NCI-H446 (cell line): ENCODE data around the gene C3orf85.
"Not testable (repeated sequence)": the region's sequence is repeated elsewhere in the genome, so short reads cannot be mapped to it uniquely, and the experiment has no call there.

Source experiments
- DNase-seq, 2 experiments: peaks; one replicate each; lab custom pipeline; 2025; lab: John Stamatoyannopoulos, UW

C3orf85 gene, protein sequence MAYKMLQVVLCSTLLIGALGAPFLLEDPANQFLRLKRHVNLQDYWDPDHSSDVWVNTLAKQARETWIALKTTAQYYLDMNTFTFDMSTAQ

DNA sequence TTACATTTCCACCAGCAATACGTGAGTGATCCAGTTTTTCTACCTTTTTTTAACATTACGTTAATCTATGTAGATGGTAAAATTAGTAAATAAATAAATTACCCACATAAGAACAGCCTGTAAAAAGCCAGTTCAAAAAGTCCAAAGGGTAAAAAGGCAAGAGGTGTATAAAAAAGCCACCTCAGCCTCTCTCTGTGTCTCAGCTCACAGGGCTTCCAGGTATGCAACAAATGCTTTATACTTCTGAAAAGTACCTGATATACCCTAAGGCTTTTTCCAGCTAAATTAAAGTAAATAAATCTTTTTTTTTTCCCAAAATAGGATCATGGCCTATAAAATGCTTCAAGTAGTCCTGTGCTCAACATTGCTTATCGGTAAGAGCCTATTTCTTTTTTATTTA, at the start of gene C3orf85:
Gene C3orf85 (plus strand): TSS at position 197 of the 400 bp plus-strand sequence. CDS start 129 bp downstream, at position 326.
- no peak for DNase-seq

DNA sequence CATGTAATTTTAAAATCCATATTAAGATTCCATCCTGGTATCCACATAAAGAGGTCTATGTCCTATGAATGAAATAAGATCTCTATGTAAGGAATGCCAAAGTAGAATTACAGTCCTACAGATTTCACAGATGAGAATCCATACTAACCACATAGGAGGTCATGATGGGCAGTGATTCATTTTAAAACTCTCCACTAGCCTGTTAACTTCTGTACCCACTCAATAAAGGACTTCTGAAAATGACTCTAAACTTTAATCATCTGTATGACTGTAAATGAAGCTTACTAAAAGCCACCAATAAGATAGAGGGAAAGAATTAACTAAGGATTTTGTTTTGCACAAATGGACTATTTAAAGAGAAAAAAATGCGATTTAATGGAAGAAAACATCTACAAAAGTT, 47.3 kb upstream of the C3orf85 start:
- no peak for DNase-seq

DNA sequence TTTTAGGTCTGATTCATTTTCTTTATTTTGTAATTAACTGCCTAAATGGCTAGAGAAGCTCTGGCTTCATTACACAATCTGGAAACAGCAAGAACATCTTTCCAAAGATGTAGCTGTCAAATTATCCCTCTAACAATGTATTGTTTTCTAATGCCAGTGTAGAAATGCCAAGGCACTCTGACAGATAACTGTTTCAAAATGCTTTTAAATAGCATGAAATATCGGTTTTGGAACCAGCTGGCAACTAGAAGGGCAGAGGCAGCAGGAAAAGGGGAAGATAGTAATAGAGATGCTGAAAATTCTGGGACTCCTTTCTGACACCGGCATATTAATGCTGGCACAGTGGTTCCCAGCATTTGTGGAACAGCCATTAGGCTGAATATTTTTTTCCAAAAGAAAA, 44.7 kb upstream of the C3orf85 start:
- DNase-seq = no peak

DNA sequence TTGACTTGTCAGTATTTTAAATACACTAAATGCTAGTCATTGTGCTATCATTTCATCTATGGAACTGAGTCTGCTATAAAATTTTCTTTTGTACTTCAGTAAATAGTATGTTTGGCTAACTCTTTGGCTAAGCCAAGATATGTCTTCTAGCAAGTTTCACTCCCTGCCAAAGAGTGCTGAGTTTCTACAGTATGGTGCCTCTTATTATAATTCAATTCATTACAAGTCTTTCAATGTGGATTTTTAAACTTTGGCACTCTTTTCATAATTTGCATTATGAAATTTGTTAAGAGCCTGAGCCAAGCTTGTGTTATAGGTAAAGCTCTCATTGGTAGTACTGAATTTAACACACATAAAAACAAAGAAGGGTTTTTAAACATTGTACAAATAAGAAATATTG, 43.0 kb upstream of the C3orf85 start:
- DNase-seq = no peak

DNA sequence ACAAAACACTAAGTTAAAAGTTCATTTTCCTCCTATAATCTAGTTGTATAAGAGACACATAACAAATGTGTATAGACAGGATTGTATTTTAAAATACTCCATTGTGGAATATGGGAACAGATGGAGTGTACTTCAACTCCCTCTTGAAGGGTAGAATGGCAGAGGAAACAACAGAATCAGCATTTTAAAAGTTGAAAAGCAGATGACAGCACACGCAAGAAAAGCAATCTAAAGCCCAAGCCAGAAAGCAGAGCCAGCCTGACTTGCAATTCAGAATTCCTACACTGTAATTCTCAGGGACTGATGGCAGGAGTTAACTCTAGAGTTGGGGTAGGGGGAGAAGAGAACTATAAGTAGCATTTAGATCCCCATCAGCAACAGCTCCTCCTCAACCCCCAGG, 41.4 kb upstream of the C3orf85 start:
- DNase-seq = no peak

DNA sequence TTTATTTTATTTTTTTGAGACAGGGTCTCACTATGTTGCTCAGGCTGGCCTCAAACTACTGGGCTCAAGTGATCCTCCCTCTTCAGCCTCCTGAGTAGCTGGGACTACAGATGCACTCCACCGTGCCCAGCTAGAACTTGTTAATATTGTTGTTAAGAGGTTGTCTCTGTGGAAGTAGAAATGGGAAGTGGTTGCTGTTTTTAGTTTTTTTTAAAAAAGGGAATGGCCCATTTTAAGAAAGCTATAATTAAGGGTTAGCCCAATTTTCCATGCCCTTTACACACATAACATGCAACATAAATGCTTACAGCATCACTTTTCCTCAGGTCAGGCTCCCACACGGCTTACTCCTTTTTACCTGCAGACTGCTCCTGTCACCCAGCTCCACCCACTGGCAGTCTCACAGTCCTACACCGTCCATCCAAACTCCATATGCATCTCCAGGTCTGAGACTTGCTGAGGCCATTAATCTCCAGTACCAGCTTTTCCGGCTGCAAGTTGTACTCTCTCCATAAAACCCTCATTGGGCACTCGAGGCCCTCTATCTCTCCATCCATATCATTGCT, 38.4 kb upstream of the C3orf85 start:
- no peak for DNase-seq

DNA sequence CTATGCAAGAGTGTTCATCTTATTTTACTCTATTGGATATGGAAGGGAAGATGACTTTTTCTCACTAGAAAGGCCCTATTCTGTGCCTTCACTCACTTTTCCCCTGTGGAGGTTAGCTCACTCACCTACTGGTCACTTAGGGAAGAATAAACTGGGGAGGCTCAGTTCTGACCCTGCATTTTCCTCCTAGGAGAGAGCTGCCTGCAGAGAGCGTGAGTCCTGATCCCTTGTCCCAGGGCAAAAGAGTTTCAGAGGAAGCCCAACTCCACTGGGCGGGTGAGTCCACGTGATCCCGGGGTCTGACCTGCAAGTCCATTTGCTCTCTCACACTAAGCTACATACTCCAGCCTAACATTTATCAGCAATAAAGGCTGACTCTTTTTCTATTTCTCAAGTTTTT, 26.9 kb upstream of the C3orf85 start:
- DNase-seq = no peak

DNA sequence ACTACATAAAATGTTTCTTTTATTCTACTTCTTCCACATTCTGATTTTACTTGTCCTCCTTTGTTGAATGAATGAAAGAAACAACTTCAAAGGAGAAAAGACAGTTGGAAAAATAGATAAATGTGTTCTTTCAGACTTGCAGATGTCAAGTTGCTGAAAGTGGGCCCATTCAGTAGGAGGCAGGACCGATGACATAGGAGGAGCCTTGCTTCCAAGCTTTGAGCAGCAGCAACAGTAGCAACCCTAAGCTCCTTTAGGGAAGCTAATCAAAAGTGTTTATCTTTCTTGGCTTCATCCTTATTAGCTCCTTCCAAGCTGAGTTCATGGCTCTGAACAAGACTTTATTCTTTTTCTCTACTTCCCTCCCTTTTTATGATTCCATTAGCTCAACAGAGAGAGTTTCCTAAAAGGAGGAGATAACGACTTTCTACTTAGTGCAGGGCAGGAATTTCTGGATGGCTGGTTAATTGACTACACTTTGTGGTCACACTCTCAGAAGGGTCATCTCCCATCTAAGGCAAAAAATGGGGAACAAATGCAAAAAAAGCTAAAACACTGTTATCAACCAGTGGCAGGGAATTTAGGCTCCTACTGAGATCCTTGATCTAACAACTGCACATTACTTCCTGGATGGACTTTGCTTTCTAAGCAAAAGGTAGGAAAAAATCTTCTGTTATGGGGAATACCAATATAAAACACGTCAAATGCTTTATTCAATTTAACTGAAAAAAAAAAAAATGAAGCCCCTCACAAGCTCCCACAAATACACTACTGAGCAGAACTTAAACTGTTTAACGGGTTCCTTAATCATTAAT, 23.4 kb upstream of the C3orf85 start:
- DNase-seq = no peak

DNA sequence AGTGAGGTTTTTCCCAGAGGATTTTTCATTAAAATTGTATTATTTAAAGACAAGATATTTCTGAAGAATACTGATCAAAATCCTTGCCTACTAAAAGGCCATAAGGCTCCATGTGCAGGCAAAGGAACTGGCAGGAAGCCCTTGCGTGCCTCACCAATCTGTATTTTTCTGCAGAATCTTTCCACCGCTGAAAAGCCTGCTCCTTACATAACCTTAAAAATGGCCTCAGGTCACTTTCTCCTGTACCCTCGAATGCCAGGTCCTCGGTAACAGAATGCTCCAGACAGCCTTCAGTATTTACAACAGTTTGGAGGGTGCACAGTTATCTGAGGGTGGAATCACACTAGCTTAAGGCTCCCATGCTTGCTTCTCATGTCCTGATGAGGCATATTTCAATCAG, 21.8 kb upstream of the C3orf85 start:
- no peak for DNase-seq

DNA sequence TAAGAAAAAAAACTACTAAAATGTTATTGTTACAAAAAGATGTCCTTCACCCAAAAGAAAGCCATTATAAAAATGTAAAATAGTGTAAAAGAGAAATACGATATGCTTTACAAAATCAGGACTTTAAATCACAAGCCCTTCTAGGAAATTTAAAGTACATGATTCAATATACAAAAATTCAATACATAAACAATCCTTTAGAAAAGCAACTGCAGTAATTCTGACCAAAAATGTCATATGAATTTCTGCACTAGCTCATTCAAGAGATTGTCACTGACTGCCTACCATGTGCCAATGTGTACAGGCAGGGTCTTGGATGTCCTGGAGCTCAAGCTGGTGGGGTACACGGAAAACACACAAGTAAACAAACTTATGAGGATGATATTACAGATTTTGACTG, 21.1 kb upstream of the C3orf85 start:
- no peak for DNase-seq

DNA sequence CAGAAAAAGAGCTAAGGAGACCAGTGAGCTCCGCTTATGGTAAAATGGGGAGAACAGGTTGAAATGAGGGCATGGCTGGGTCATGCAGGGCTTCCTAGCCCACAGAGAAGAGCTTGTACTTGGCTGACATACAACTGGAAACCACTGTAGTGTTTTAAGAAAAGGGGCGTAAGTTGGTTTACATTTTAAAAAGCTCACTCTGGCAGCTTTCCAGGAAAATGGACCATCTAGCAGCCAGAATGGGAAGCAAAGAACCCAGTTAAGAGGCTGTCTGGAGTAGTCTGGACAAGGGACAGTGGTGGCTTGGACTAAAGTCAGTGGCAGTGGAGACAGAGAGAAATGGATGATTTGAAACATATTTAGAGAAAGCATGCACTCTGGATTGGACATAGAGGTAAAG, 20.5 kb upstream of the C3orf85 start:
- DNase-seq = no peak

DNA sequence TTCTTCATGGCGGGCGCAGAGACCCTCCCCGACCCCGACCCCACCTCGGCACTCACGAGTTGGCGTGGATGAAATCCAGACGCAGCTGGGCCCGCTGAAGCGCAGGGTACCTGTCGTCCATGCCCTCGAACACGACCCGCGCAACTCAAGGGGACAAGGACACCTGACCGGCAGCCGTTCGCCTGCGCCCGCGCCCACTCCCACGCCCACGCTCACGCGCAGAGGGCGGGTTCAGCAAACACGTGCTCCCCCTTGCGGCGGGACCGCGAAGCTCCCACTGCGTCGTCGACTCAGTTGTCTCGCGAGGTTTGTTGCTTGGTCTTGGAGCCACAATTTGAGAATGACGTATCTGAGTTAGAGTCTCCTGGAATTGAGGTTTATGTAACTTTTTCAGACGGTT, 18.6 kb upstream of the C3orf85 start, which contains the start of gene MORC1:
Gene MORC1 (minus strand): TSS at position 196 of the 400 bp plus-strand sequence. CDS start 75 bp downstream, at position 121.
- DNase-seq = no peak

DNA sequence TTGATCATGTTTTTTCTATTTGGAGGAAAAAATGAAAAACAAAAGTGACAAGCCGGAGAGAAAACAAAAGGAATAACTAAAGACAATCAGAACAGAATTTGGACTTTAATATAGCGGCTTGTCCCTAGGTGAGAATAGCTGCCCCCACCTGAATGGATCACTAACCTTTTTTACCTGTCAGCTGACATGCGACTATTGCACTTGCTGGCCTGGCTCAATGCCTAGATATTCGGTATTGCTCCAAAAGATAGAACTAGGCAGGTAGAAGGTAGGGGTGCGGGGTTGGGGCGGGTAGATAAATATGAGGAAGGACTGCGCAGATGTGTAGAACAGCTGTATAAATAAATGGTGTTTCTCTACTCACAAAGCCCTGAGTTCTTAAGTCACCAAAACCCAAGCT, 17.9 kb upstream of the C3orf85 start:
- DNase-seq = no peak

DNA sequence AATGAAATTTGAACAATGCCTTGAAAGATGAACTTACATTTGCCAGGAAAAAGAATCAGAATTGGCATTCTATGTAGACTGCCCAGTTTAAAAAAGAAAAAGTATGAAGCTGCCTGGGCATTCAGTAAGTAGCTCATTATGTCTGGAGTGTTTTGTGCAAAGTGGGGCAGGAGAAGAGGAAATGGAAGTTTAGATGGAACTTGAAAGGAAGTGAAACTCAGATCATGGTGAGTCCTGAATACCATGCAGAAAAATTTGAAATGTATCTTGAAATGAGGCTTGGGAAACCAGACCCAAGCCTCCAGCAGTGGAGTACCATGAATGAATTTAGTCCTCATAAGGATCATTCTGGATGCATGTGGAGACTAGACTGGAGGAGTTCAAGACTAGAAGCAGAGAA, 13.8 kb upstream of the C3orf85 start:
- no peak for DNase-seq

DNA sequence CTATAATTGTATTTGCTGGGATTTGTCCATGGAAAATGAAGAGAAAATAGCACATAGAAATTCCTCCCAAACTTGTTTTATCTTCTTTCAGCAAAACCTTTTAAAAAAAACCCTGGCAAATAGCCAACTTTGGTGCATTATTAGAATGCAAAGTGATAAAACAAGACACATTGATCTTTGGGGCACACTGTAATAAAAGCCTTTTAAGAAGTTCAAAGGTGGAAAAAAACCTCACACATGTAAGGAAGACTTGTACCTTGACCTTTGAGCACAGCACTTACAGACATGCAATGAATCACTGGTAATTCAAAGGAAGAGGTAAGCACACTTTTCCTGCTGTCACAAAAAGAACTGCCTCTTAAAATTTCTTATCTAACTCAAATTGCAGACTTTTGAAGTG, 10.6 kb upstream of the C3orf85 start:
- DNase-seq = no peak

DNA sequence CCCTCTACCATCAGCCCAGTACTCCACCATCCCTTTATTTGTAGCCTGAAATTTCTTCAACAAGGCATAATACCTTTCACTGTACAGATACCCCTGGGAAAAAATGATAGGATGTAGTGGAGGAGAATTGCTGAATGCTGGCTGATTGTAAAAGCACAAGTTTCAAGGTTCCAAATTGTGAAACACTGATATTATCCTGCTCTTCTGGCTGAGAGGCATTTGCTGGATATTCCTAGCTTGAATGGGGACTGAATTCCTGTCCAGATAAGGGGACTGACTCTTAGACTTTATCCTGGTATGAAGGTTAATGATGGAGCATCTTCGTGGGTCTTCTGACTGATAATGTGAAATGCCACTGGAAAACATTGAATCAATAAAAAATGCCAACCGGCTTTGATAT, 9.0 kb upstream of the C3orf85 start:
- DNase-seq = no peak

DNA sequence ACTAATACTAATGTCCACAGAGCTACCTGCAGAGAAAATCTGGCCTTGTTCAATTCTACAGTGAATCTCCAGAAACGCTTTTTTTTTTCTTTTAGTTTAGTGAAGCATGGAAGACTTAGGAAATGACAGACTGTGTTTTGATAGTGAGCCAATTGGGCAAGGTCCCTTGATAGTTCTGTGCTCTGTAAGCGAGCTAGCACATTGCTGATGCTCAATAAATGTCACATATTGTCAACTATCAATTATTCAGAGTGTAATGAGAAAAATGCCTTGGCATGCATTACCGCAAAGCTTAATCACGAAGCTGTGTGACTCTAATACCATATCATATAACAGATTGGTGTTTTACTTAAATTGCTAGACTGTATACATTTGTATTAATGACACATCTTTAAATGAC, 5.2 kb upstream of the C3orf85 start:
- no peak for DNase-seq

DNA sequence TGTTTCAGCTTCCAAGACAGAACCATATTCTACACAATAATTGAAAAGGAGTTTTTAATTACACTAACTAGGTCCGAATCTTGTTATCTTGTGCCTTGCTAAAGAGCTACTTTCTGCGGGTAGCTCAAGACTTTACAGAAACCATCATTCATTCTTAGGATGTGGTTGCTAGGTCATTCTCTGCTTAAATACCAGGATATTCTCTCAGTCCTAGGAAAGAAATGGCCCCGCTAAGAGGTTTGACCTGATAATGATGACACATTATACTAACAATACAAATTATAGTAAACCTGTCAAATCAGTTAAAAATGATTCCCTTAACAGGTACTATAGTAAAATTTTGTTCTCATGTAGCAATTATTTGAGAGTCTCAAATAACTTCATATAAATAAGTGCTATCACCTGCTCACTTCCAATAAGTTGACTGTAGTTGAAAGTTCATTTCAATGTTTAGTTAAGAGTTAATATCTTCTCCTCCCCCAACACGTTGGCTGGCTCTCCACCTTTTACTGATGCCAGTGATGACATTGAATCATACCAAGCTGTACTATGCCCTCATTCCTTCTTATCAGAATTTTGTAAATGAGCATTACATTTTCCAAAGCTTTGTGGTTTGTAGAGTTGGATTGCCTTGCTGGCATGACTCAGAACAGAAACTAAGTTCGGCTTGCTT, 3.6 kb upstream of the C3orf85 start:
- no peak for DNase-seq

DNA sequence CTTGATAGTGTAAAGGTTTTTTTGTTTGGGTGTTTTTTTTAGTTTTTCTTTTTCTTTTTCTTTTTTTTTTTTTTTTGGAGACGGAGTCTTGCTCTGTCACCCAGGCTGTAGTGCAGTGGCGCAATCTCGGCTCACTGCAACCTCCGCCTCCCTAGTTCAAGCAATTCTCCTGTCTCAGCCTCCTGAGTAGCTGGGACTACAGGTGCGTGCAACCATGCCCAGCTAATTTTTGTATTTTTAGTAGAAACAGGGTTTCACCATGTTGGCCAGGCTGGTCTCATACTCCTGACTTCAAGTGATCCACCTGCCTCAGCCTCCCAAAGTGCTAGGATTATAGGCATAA, 3.1 kb upstream of the C3orf85 start:
- not testable (repeated sequence) for DNase-seq

DNA sequence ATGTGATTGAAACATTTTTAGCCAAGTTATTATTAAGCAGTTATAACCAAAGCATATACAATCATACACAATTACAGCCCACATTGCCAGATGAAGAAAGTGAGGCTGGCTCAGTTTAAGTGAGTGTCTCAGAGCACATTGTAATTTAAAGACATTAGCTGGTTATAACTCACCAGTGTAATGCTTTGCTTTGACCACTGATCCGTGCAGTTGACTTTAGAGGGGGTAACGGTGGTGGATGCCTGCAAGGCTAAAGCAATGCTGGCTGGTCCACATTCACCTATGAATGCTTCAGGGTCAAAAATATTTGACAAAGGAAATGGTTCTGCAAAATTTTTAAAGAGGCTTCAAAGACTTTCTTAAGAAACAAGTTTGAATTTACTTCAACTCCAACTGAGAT, 1.2 kb downstream of the C3orf85 start:
- DNase-seq = no peak

DNA sequence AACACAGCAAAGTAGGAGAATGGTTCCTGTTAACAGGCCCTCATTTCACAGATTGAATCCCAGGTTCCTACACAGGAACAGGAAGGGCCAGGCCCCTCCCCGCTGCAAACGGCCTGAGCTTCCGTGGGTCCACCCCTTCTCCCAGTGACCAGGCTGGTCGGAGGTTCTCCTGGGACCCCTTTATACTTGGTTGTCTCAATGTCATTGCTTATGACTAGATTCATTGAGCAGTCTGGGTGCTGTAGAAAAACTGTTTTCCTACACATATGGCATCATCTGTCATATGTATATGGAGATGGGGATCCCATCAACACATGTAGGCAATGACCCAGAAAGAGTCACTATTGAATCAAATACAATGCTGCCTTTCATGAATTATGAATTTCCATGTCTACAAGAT, 3.8 kb downstream of the C3orf85 start:
- DNase-seq = no peak

DNA sequence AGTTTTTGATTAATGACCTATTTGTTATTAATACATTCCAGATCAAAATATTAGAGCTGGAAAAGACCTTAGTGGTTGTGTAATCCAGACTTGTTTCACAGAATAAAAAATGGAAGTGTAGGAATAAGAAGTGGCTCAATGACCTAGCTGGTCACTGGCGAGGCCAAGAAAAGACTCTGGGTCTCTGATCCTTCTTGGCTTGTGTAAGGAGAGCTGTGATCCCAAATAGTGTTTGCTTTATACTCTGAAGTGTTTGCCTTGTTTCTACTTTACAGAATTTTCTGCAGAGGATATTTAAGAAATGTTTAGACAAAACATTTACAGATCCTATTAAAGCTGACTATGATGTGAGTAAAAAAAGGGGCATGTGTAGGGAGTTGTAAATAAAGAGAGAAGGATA, 7.1 kb downstream of the C3orf85 start:
- DNase-seq = no peak

DNA sequence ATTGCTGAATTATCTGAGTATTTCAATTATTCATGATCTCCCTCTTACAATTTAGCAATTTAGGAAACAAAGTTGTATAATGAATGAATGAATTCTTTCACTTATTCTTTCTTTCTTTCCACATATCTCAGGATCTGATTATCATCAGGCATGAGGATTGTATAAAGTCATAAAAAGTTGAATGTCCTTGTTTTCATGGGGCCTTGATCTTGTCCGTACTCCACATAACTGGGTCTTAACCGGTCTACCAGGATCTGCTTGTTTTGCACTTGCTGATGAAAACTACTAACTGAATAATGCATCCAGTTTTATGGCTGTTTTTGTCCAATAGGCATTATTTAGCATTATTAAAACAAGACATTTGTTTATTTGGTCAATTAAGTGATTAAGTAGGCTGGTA, 12.6 kb downstream of the C3orf85 start:
- no peak for DNase-seq
